GM23338 (cell line): ENCODE data around the gene ARFGEF2. TPM values are rescaled to one million over a fixed set of nuclear protein-coding genes. Genes with fewer than 3 reads are reported as not detected.

Source experiments
- ATAC-seq: fragments of 200-7000 bp; cut with Tn5 transposase; 3 replicates; pipeline ENCODE4 v1.9.1; 2020
- DNase-seq: peaks from one replicate; pipeline ENCODE4 v3.0.0-alpha.2; 2015; ENCODE audit warnings: low spot score
- H2AFZ ChIP-seq: fragments of 200-600 bp; sonication (generic); 2 replicates; pipeline ENCODE4 v1.8.0; 2016; ENCODE audit warnings: antibody characterized with exemption, mild to moderate bottlenecking, moderate library complexity
- H3F3A ChIP-seq: fragments of 200-600 bp; sonication (generic); replicated peaks from 2 replicates; pipeline ENCODE4 v1.8.0; 2017; ENCODE audit warnings: antibody characterized with exemption, mixed run types, low read depth
- H3K27ac ChIP-seq: fragments of 200-600 bp; sonication (generic); 2 replicates; pipeline ENCODE4 v1.6.1; 2016; ENCODE audit warnings: low read depth
- H3K27me3 ChIP-seq: fragments of 200-600 bp; sonication (generic); 2 replicates; pipeline ENCODE4 v1.8.0; 2016; ENCODE audit warnings: mild to moderate bottlenecking, mixed run types, moderate library complexity; ENCODE audit not compliant: insufficient read depth
- H3K36me3 ChIP-seq: fragments of 200-600 bp; sonication (generic); 2 replicates; pipeline ENCODE4 v1.8.0; 2016; ENCODE audit warnings: mild to moderate bottlenecking; ENCODE audit not compliant: insufficient read depth
- H3K4me1 ChIP-seq: fragments of 200-600 bp; sonication (generic); 2 replicates; pipeline ENCODE4 v1.8.0; 2016; ENCODE audit warnings: mild to moderate bottlenecking, moderate library complexity; ENCODE audit not compliant: insufficient read depth
- H3K4me2 ChIP-seq: fragments of 200-600 bp; sonication (generic); 2 replicates; pipeline ENCODE4 v1.7.1; 2017; ENCODE audit warnings: mixed run types
- H3K4me3 ChIP-seq: fragments of 200-600 bp; sonication (generic); 2 replicates; pipeline ENCODE4 v1.6.1; 2016; ENCODE audit warnings: mixed run types
- H3K79me2 ChIP-seq: fragments of 200-600 bp; sonication (generic); replicated peaks from 2 replicates; pipeline ENCODE4 v1.8.0; 2017; ENCODE audit warnings: mild to moderate bottlenecking; ENCODE audit not compliant: insufficient read depth
- H3K9me2 ChIP-seq: fragments of 200-600 bp; sonication (generic); 2 replicates; pipeline ENCODE4 v1.8.0; 2017; ENCODE audit not compliant: insufficient read depth
- H4K20me1 ChIP-seq: fragments of 200-600 bp; sonication (generic); replicated peaks from 2 replicates; pipeline ENCODE4 v1.8.0; 2017; ENCODE audit warnings: mild to moderate bottlenecking; ENCODE audit not compliant: insufficient read depth
- H3K27ac Mint-ChIP-seq: 2 replicates; pipeline ENCODE4 v1.8.0; 2020; ENCODE audit warnings: inconsistent platforms, mild to moderate bottlenecking, moderate library complexity, mixed read lengths
- H3K27me3 Mint-ChIP-seq: 3 replicates; pipeline ENCODE4 v1.8.0; 2022; ENCODE audit warnings: low read depth, mild to moderate bottlenecking, moderate library complexity, mixed read lengths, inconsistent platforms; ENCODE audit not compliant: insufficient read depth, poor library complexity
- H3K36me3 Mint-ChIP-seq: 3 replicates; pipeline ENCODE4 v1.8.0; 2021; ENCODE audit warnings: low read depth, mild to moderate bottlenecking, inconsistent platforms, moderate library complexity, mixed read lengths
- H3K4me1 Mint-ChIP-seq: 3 replicates; pipeline ENCODE4 v1.8.0; 2020; ENCODE audit warnings: mild to moderate bottlenecking, inconsistent platforms, mixed read lengths
- H3K4me3 Mint-ChIP-seq: 3 replicates; pipeline ENCODE4 v1.8.0; 2021; ENCODE audit warnings: moderate library complexity, mild to moderate bottlenecking, inconsistent platforms, mixed read lengths
- H3K9me3 Mint-ChIP-seq: 3 replicates; pipeline ENCODE4 v1.8.0; 2020; ENCODE audit warnings: moderate library complexity, mild to moderate bottlenecking, inconsistent platforms, mixed read lengths
- CREB1 ChIP-seq: fragments of 250-450 bp; sonication (Bioruptor Pico); IDR thresholded peaks from 2 replicates; pipeline ENCODE4 v1.5.0; 2020; ENCODE audit warnings: low read depth, mild to moderate bottlenecking, moderate library complexity
- CTCF ChIP-seq, 2 experiments: fragments of 200-600 bp in 1 of 2; sonication (generic) in 1 of 2; conservative IDR thresholded peaks; 2 replicates each; pipeline versions ENCODE4 v1.5.1 to v1.6.1; 2016 to 2017; ENCODE audit warnings: antibody characterized with exemption in 2 of 2, low read depth in 2 of 2, mild to moderate bottlenecking in 2 of 2, moderate library complexity in 1 of 2
- POLR2AphosphoS5 ChIP-seq: IDR thresholded peaks from 2 replicates; pipeline ENCODE4 v1.6.1; 2016; ENCODE audit warnings: antibody characterized with exemption, low read depth
- ZNF114 ChIP-seq: fragments of 250-450 bp; sonication (Bioruptor Pico); IDR thresholded peaks from 2 replicates; pipeline ENCODE4 v1.5.0; 2020; ENCODE audit warnings: mild to moderate bottlenecking, moderate library complexity
- ZNF331 ChIP-seq: fragments of 250-450 bp; sonication (Bioruptor Pico); IDR thresholded peaks from 2 replicates; pipeline ENCODE4 v1.5.0; 2020; ENCODE audit warnings: low read depth, mild to moderate bottlenecking, moderate library complexity
- ZNF462 ChIP-seq: fragments of 250-450 bp; sonication (Bioruptor Pico); IDR thresholded peaks from 2 replicates; pipeline ENCODE4 v1.5.0; 2020; ENCODE audit warnings: mild to moderate bottlenecking, moderate library complexity
- long read RNA-seq: library from polyadenylated mRNA; unstranded; transcript quantifications from one replicate; pipeline ENCODE4 v2.0.0, GENCODE V29; 2020; ENCODE audit not compliant: unreplicated experiment
- polyA plus RNA-seq: library from polyadenylated mRNA; unstranded; fragments of >200 nt; fragmentation: Nextera tagmentation; extraction: Ambion mirVana; gene quantifications from 2 replicates; pipeline ENCODE4 v1.2.1, GENCODE V29; 2016
- total RNA-seq: library from RNA; depleted of rRNA; stranded (reverse); fragments of >200 nt; shearing (Covaris generic); gene quantifications from 2 replicates; pipeline ENCODE4 v1.2.3, GENCODE V29; 2014; rRNA removed
- TF ChIP-seq, protein P1 (sequence below): IDR thresholded peaks from 2 replicates; pipeline ENCODE4 v1.6.1; 2016; ENCODE audit warnings: antibody characterized with exemption

The ARFGEF2 gene
- total RNA-seq (25.5 and 26.3 TPM in 2 replicates), polyA plus RNA-seq (7.2 and 7.5 TPM in 2 replicates)
- long read RNA-seq, partial matches to known transcripts = 4 of 5 reads
- long read RNA-seq, other reads (novel, unspliced or antisense) = 1 of 5 reads

DNA sequence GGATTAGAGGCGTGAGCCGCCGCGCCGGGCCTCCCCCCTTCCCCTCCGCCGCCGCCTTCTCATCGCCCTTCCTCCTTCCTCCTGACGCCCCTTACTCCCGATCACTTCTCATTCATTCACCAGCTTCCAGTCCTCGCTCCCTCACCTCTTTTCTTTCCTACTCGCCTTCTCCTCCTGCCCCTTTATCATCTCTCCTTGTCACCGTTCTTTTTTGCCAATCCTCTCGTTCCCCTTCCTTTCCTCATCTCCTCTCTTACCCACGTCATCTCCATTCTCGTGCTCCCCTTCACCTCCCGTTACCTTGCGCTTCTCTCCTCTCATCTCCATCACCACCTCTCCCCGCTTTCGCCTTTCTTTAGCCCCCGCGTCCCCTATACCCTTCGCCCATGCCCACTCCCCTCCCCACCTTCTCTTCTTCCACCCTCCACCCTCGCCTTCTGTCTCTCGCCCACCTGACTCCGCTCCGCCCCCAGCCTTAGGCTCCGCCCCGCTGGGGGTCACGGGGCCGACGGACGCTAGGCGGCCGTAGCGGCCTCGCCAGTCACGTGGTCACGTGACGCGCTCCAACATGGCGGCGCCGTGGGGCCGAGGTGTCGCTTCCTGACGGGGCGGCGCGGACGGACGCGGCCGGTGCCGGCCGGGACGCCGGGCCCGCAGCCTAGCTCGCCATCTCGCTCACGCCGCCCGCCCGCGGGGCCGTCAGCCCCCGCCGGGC is at the start of gene ARFGEF2:
ARFGEF2 (plus strand) TSS at position 544 of the 715 bp plus-strand sequence. CDS start 179 bp downstream, outside the sequence.
- Mint-ChIP-seq H3K9me3 (no peaks in the 10 kb centered on the region; the same call in 2 of the 3 replicates), H3K4me3 (peak within 1 kb of the TSS; percentile 95), H3K27ac (peak within 1 kb of the TSS; percentile 98), H3K27me3 (peaks cover 5% of the 10 kb centered on the region), H3K36me3 (no peaks in the 10 kb centered on the region), H3K4me1 (peaks cover 11% of the 10 kb centered on the region; the same call in 2 of the 3 replicates)
- Histone ChIP-seq H3K27me3 (no peaks in the 10 kb centered on the region), H3K4me2 (peak within 1 kb of the TSS; percentile 90), H4K20me1 (peaks cover under 1% of the 10 kb centered on the region; the same call in 1 of the 2 replicates), H3K4me3 (peak within 1 kb of the TSS; percentile 99), H3K9me2 (no peaks in the 10 kb centered on the region), H3F3A (0 out of 2 replicates have a peak, but pooled peaks cover 8% of the 10 kb centered on the region), H2AFZ (peak within 1 kb of the TSS; percentile 86; the same call in 1 of the 2 replicates), H3K36me3 (no peaks in the 10 kb centered on the region), H3K27ac (peak within 1 kb of the TSS; percentile 93), H3K4me1 (peaks cover 19% of the 10 kb centered on the region), H3K79me2 (peaks cover 44% of the 10 kb centered on the region)
- TF ChIP-seq POLR2AphosphoS5 (peak; percentile 91), ZNF331 (CRISPR knock-in tag) (no peak), CTCF (conservative IDR thresholded peaks at IDR 0.05; ENCODE audit: low read depth in 2 of 2) (0 out of 4 replicates have a peak, but pooled peaks of 1 of the 2 experiments have one; percentile 8), CREB1 (CRISPR knock-in tag) (peak; percentile 87), ZNF114 (CRISPR knock-in tag) (no peak), ZNF462 (CRISPR knock-in tag) (no peak)
- TF ChIP-seq, protein P1, sequence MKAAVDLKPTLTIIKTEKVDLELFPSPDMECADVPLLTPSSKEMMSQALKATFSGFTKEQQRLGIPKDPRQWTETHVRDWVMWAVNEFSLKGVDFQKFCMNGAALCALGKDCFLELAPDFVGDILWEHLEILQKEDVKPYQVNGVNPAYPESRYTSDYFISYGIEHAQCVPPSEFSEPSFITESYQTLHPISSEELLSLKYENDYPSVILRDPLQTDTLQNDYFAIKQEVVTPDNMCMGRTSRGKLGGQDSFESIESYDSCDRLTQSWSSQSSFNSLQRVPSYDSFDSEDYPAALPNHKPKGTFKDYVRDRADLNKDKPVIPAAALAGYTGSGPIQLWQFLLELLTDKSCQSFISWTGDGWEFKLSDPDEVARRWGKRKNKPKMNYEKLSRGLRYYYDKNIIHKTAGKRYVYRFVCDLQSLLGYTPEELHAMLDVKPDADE = peak; percentile 23; the same call in 1 of the 2 replicates
- ATAC-seq (peak; percentile 91), DNase-seq (peak; percentile 96)
